GM18508 (cell line): ENCODE data around the gene ZDHHC11B.
"Not testable (repeated sequence)": the region's sequence is repeated elsewhere in the genome, so short reads cannot be mapped to it uniquely, and the experiment has no call there.

ENCODE experiments used
- ATAC-seq: cut with Tn5 transposase; IDR thresholded peaks from one replicate; pipeline ENCODE4 v1.9.1; 2021; ENCODE audit warnings: moderate number of reproducible peaks; ENCODE audit not compliant: insufficient read depth, unreplicated experiment

ZDHHC11B gene

GRCh38 chr5:784428-785177 is at the start of gene ZDHHC11B:
ZDHHC11B (minus strand) TSS chr5:784729; CDS start chr5:766919, 17,810 bp downstream.
- ATAC-seq = not testable (repeated sequence)

- ATAC-seq = not testable (repeated sequence)
Measured at GRCh38 chr5:834013-834412, 49.5 kb upstream of the ZDHHC11B start.

GRCh38 chr5:828194-828593 is 43.7 kb upstream of the ZDHHC11B start:
- not testable (repeated sequence) for ATAC-seq

- ATAC-seq = not testable (repeated sequence)
Measured at GRCh38 chr5:825544-825943, 41.0 kb upstream of the ZDHHC11B start.

- no peak for ATAC-seq
Measured at GRCh38 chr5:821504-821903, 37.0 kb upstream of the ZDHHC11B start.

- ATAC-seq = no peak
Measured at GRCh38 chr5:820245-820644, 35.7 kb upstream of the ZDHHC11B start.

GRCh38 chr5:819078-819477 is 34.5 kb upstream of the ZDHHC11B start:
- no peak for ATAC-seq

- ATAC-seq = no peak
Measured at GRCh38 chr5:816176-816575, 31.6 kb upstream of the ZDHHC11B start.

- no peak for ATAC-seq
Measured at GRCh38 chr5:815449-815848, 30.9 kb upstream of the ZDHHC11B start.

- not testable (repeated sequence) for ATAC-seq
Measured at GRCh38 chr5:813575-813974, 29.0 kb upstream of the ZDHHC11B start.

- not testable (repeated sequence) for ATAC-seq
Measured at GRCh38 chr5:811384-811783, 26.9 kb upstream of the ZDHHC11B start.

- not testable (repeated sequence) for ATAC-seq
Measured at GRCh38 chr5:807719-808514, 23.4 kb upstream of the ZDHHC11B start.

- no peak for ATAC-seq
Measured at GRCh38 chr5:801472-801871, 16.9 kb upstream of the ZDHHC11B start.

- ATAC-seq = not testable (repeated sequence)
Measured at GRCh38 chr5:801055-801454, 16.5 kb upstream of the ZDHHC11B start.

- ATAC-seq = not testable (repeated sequence)
Measured at GRCh38 chr5:798505-799138, 14.1 kb upstream of the ZDHHC11B start.

GRCh38 chr5:797986-798385 is 13.5 kb upstream of the ZDHHC11B start:
- ATAC-seq = not testable (repeated sequence)

- ATAC-seq = not testable (repeated sequence)
Measured at GRCh38 chr5:795873-796272, 11.3 kb upstream of the ZDHHC11B start.

- ATAC-seq = not testable (repeated sequence)
Measured at GRCh38 chr5:794948-795347, 10.4 kb upstream of the ZDHHC11B start.

- not testable (repeated sequence) for ATAC-seq
Measured at GRCh38 chr5:788703-789102, 4.2 kb upstream of the ZDHHC11B start.

GRCh38 chr5:787857-788233 is 3.3 kb upstream of the ZDHHC11B start:
- not testable (repeated sequence) for ATAC-seq
